ENCODE data around the gene DNM3.

DNA sequence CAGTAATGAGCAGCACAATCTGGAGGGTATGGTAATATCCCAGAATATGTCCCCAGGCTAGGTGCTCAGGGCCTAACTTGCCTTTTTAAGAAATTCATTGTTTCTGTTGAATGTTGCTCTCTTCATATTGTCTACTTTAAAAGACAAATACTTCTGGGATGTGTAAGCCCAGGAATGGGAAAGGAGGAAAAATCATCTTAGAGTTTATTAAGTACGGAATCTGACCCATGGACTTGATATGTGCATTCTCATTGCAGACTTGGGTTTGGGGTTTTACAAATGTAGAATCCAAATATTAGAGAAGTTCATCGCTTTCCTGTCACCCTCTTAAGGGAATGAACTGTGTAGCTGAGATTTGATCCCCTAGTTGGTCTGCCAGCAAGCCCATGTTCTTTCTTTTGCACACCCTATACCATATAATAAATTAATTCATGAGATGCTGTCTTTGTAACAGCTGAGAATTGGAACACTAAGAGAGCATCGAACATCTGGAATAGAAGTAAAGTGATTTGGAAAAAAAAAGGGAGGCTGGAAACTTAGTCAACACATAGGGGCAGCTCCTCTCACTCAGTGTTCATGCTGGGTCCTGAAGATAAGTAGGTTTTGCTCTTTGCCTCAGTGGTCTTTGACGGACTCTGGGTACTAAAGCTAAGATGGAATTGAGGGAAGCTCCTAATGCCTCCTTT lies 343.4 kb downstream of the DNM3 start:
- no peak for TF ChIP-seq TEAD4 (IDR thresholded peaks at IDR 0.05; ENCODE audit: borderline replicate concordance, insufficient read depth)
- TF ChIP-seq RXRA (IDR thresholded peaks at IDR 0.05; ENCODE audit: borderline replicate concordance, low read depth): no peak
- TF ChIP-seq JUND (IDR thresholded peaks at IDR 0.05): no peak
- no peak for TF ChIP-seq CTCF (IDR thresholded peaks at IDR 0.05)
- no peak for TF ChIP-seq POLR2AphosphoS5 (IDR thresholded peaks at IDR 0.05; ENCODE audit: low read depth, low read length)
- no peak for TF ChIP-seq TAF1 (IDR thresholded peaks at IDR 0.05; ENCODE audit: borderline replicate concordance, low read depth, low read length)
- no peak for TF ChIP-seq EP300 (IDR thresholded peaks at IDR 0.05; ENCODE audit: borderline replicate concordance in 1 of 2, low read depth in 1 of 2, low read length in 1 of 2)
- TF ChIP-seq RAD21 (IDR thresholded peaks at IDR 0.05; ENCODE audit: low read length): no peak
- TF ChIP-seq MXI1 (IDR thresholded peaks at IDR 0.05; ENCODE audit: low read depth, low read length): no peak
- TF ChIP-seq SIN3A (IDR thresholded peaks at IDR 0.05; ENCODE audit: borderline replicate concordance, low read depth, low read length): no peak
